GM21528 (cell line): ENCODE measurements around the gene NFE2L3.

Experiments used
- ATAC-seq: cut with Tn5 transposase; IDR thresholded peaks from one replicate; pipeline ENCODE4 v1.9.1; 2021; ENCODE audit warnings: mild to moderate bottlenecking, moderate library complexity; ENCODE audit not compliant: unreplicated experiment, low FRiP score

Gene NFE2L3

GRCh38 chr7:26197153-26198115 is 45.4 kb downstream of the NFE2L3 start:
- no peak for ATAC-seq

- ATAC-seq: no peak
Observed at GRCh38 chr7:26198133-26198780, 46.3 kb downstream of the NFE2L3 start.

GRCh38 chr7:26198781-26199169 is 46.8 kb downstream of the NFE2L3 start:
- no peak for ATAC-seq

- ATAC-seq: no peak
Observed at GRCh38 chr7:26199301-26200037, 47.5 kb downstream of the NFE2L3 start.

GRCh38 chr7:26200038-26200443 is 48.0 kb downstream of the NFE2L3 start:
- peak; percentile 14 for ATAC-seq

GRCh38 chr7:26200444-26201246 is 48.6 kb downstream of the NFE2L3 start, which contains the start of gene HNRNPA2B1:
HNRNPA2B1 (minus strand) TSS chr7:26200746; CDS start chr7:26200577, 169 bp downstream.
- peak; percentile 65 for ATAC-seq

GRCh38 chr7:26201247-26202018 is 49.4 kb downstream of the NFE2L3 start, which contains the start of gene CBX3:
CBX3 (plus strand) TSS chr7:26201745; CDS start chr7:26202999, 1,254 bp downstream.
- ATAC-seq: peak; percentile 49

- ATAC-seq: peak; percentile 6
Observed at GRCh38 chr7:26202019-26202990, 50.3 kb downstream of the NFE2L3 start.

GRCh38 chr7:26203016-26203415 is 51.0 kb downstream of the NFE2L3 start:
- no peak for ATAC-seq

- no peak for ATAC-seq
Observed at GRCh38 chr7:26208040-26208439, 56.0 kb downstream of the NFE2L3 start.

- no peak for ATAC-seq
Observed at GRCh38 chr7:26212921-26213718, 61.1 kb downstream of the NFE2L3 start.

GRCh38 chr7:26213807-26214515 is 62.0 kb downstream of the NFE2L3 start:
- ATAC-seq: no peak

- no peak for ATAC-seq
Observed at GRCh38 chr7:26216049-26216448, 64.1 kb downstream of the NFE2L3 start.

- ATAC-seq: no peak
Observed at GRCh38 chr7:26224359-26224758, 72.4 kb downstream of the NFE2L3 start.

- ATAC-seq: no peak
Observed at GRCh38 chr7:26227987-26228386, 76.0 kb downstream of the NFE2L3 start.

- ATAC-seq: no peak
Observed at GRCh38 chr7:26233902-26234511, 82.0 kb downstream of the NFE2L3 start.
